ENCODE results near the gene PLET1.

The PLET1 gene

GRCh38 chr11:112237451-112237850 lies 23.2 kb downstream of the PLET1 start:
- DNase-seq, result no peak

DNA sequence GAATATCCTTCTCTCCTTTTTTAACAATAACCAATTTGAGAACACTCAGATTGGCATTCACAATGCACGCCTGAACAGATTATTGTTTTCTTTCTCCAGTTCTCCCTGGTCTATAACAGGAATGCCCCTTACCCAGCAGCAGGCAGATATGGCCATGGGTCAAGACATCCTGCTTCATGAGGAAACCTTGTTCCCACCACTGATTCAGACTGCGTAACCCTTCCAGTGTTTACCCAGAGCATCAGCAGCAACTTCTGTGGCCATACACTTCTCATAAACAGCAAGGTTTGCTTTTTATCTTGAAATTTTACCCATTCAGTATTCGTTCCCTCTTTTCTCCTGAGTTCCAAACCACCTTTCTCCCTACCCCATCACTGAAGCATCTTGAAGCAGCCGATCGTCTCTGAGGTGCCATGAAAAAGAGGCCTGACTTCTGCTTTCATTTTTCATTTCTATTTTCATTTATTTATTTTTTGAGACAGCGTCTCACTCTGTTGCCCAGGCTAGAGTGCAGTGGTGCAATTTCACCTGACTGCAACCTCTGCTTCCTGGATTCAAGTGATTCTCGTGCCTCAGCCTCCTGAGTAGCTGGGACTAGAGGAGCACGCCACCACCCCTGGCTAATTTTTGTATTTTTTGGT lies 24.8 kb downstream of the PLET1 start:
- DNase-seq, result no peak

GRCh38 chr11:112231952-112232351 lies 28.7 kb downstream of the PLET1 start:
- DNase-seq, result no peak

DNA sequence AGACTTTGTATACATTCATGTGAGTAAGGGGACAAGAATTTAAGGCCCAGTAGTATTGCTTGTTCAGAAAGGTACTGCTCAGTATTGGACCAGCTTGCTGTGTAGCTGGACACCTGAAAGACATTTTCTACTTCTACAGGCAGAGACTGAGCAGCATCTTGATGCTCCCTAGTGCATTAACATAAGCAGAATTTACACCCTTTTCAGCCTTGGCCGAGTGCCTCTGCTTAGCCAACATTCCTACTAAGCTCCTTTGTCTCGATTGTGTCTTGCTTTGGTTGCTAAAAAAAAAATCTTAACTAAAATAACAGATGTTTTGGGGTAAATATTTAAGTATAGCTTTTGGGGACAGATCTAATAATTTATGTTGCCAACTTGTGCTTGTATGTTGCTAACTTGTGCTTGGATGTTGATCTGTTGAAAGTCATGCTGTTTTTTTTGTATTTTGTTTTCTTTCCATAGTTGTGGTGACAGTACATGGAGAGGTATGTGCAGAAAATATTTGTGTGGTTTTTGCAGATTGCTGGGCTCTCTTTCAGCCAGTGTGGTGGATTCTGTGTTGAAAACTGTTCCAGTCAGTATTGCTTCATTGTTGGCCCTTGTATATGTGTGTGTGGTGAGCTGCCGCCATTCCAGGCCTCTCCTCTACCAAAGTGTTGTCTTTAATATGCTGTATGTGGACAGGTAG lies 30.8 kb downstream of the PLET1 start:
- DNase-seq, result no peak

GRCh38 chr11:112229159-112229558 lies 31.5 kb downstream of the PLET1 start:
- no peak for DNase-seq

- DNase-seq, result no peak
Observed at GRCh38 chr11:112228706-112229105, 32.0 kb downstream of the PLET1 start.

GRCh38 chr11:112227471-112227870 lies 33.2 kb downstream of the PLET1 start:
- DNase-seq, result no peak

GRCh38 chr11:112226831-112227401 lies 33.7 kb downstream of the PLET1 start:
- DNase-seq, result no peak

DNA sequence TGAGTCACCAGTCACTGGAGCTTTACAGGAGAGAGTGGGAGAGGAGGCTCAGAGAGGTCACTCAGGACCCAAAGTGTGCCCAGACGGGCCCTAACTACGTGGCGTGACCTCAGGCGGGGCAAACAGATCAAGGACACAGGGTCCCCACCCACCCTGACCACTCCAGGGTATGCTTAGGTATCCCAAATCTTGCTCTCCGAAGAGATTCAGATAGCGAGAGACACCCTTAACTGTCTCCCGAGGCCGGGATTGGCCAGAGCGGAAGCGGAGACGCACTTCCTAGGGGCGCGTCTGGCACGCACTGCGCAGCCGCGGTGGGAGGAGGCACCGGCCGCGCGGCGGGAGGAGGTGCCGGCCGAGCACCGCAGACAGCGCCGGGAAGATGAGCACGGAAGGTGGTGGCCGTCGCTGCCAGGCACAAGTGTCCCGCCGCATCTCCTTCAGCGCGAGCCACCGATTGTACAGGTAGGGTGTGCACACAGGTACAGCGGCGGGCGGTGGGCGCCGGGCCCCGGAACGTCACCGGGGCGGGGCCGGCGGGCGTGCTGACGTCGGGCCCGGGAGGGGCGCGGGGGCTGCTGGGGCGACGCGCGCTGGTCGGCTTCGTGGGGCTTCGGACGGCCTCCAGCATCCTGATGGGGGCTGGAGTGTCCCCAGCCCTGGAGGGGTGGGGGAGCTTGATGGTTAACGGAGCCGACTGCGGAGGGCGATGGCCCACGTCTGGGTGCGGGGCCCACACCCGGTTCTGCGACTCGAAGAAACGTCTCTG lies 34.4 kb downstream of the PLET1 start, which contains the start of gene PTS:
Gene PTS (plus strand): TSS at position 367 of the 769 bp plus-strand sequence. CDS start 16 bp downstream, at position 383.
- peak; percentile 79 for DNase-seq

GRCh38 chr11:112225753-112226061 lies 35.0 kb downstream of the PLET1 start:
- DNase-seq, result no peak

GRCh38 chr11:112223754-112224532 lies 36.7 kb downstream of the PLET1 start:
- DNase-seq, result no peak

GRCh38 chr11:112223121-112223520 lies 37.5 kb downstream of the PLET1 start:
- no peak for DNase-seq

- no peak for DNase-seq
Observed at GRCh38 chr11:112222303-112222702, 38.4 kb downstream of the PLET1 start.

DNA sequence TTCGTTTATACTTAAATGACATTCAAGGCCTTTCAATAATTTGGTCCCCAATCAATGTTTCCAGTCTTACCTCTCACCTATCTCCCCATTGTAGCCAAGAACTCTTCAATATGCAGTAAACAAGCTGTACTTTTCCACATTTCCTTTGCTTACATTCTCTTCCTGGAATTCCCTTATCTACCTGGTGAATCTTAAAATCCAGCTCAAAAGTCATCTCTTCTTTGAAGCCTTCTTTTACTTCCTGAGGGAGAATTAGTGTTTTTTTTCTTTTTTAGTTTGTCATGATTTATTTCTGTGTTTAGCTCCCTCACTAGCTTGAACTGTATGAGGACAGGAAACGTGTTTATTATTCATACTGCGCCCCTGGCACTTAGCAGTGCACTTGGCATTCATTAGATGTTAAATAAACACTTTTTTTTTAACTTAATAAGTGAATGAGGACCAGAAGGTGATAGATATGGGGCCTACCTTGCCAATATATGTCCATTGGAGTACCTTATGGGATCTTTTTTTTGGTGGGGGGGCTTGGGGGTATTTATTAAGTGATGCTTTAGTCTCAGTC lies 39.3 kb downstream of the PLET1 start:
- no peak for DNase-seq

- DNase-seq, result peak; percentile 21
Observed at GRCh38 chr11:112219476-112220232, 41.0 kb downstream of the PLET1 start.

- DNase-seq, result no peak
Observed at GRCh38 chr11:112216561-112217105, 44.0 kb downstream of the PLET1 start.

DNA sequence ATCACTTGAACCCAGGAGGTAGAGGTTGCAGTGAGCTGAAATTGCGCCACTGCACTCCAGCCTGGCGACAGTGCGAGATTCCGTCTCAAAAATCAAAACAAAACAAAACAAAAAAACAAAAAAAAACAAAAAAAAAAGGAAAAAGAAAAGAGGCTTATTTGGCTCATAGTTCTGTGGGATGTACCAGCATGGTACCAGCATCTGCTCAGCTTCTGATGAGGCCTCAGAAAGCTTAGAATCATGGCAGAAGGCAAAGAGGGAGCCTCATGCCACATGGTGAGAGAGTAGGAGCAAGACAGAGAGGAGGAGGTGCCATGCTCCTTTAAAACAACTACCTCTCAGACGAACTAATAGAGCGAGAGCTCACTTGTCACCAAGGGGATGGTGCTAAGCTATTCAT lies 45.0 kb downstream of the PLET1 start:
- no peak for DNase-seq

- no peak for DNase-seq
Observed at GRCh38 chr11:112213753-112214152, 46.9 kb downstream of the PLET1 start.

DNA sequence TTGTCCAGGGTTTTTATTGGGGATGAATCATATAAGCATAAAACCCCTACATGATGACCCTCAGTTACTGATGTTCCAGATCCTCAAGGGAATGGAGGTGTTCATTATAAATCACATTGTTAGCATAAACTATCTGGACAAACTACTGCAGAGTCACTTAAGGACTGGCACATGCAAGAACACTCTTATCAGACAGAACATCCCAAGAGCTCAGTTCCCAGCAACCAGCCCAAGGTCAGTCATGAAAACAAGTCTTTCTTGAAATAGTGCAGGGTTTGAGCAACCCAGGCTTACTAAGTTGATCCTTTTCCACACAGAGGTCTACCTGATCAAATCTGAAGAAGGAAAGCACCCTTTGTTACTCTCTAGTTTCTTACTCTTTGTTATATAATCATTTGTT lies 48.0 kb downstream of the PLET1 start:
- DNase-seq, result no peak

- no peak for DNase-seq
Observed at GRCh38 chr11:112212290-112212689, 48.4 kb downstream of the PLET1 start.

- no peak for DNase-seq
Observed at GRCh38 chr11:112211536-112211935, 49.1 kb downstream of the PLET1 start.

Data from activated CD8-positive, alpha-beta memory T cell treated with anti-CD3 and anti-CD28 coated beads, Interleukin-2, amount 50 U/mL, for 4 hours (primary cell).